SU-DHL-6 (cell line): ENCODE measurements around the gene CDKL4.

Experiments
- H2AFZ ChIP-seq: fragments of 200-600 bp; sonication (generic); 2 replicates; pipeline ENCODE4 v1.6.1; 2014; ENCODE audit warnings: low read depth, mild to moderate bottlenecking, moderate library complexity, mixed read lengths, antibody characterized with exemption, low read length; ENCODE audit not compliant: severe bottlenecking
- H3F3A ChIP-seq: fragments of 200-600 bp; shearing (Covaris generic); 2 replicates; pipeline ENCODE4 v1.6.0; 2016; ENCODE audit warnings: antibody characterized with exemption, mild to moderate bottlenecking; ENCODE audit not compliant: insufficient read depth
- H3K27ac ChIP-seq: fragments of 200-600 bp; sonication (generic); 2 replicates; pipeline ENCODE4 v1.5.1; 2016; ENCODE audit warnings: low read depth, mild to moderate bottlenecking, low read length, moderate library complexity, mixed read lengths
- H3K27me3 ChIP-seq: fragments of 200-600 bp; sonication (generic), shearing (Covaris generic); 2 replicates; pipeline ENCODE4 v1.6.0; 2014; ENCODE audit warnings: mild to moderate bottlenecking, low read length
- H3K36me3 ChIP-seq: fragments of 200-600 bp; sonication (generic); 2 replicates; pipeline ENCODE4 v1.6.1; 2014; ENCODE audit warnings: mild to moderate bottlenecking, low read length, mixed read lengths
- H3K4me2 ChIP-seq: fragments of 300-600, 200-600 bp; shearing (Covaris generic), sonication (generic); 2 replicates; pipeline ENCODE4 v1.6.0; 2014; ENCODE audit warnings: low read length, low read depth, mild to moderate bottlenecking; ENCODE audit not compliant: poor library complexity, severe bottlenecking
- H3K4me3 ChIP-seq: fragments of 200-600 bp; sonication (generic); 2 replicates; pipeline ENCODE4 v1.5.1; 2014; ENCODE audit warnings: antibody characterized with exemption, low read length, mild to moderate bottlenecking, mixed read lengths; ENCODE audit not compliant: insufficient read depth, poor library complexity, severe bottlenecking
- H3K79me2 ChIP-seq: fragments of 200-600 bp; sonication (generic); 2 replicates; pipeline ENCODE4 v1.6.1; 2014; ENCODE audit warnings: mild to moderate bottlenecking, low read length, moderate library complexity; ENCODE audit not compliant: insufficient read depth
- H3K9ac ChIP-seq: fragments of 200-600 bp; sonication (generic); 2 replicates; pipeline ENCODE4 v1.7.0; 2014; ENCODE audit warnings: mild to moderate bottlenecking, low read length
- H3K9me2 ChIP-seq: fragments of 200-600 bp; sonication (generic); replicated peaks from 2 replicates; pipeline ENCODE4 v1.6.1; 2014; ENCODE audit warnings: low read length; ENCODE audit not compliant: insufficient read depth
- H3K9me3 ChIP-seq: fragments of 200-600 bp; sonication (generic); 2 replicates; pipeline ENCODE4 v1.6.1; 2014; ENCODE audit warnings: low read length, mixed read lengths; ENCODE audit not compliant: insufficient read depth
- H4K20me1 ChIP-seq: fragments of 200-600 bp; sonication (generic); 2 replicates; pipeline ENCODE4 v1.6.1; 2014; ENCODE audit warnings: low read depth, mild to moderate bottlenecking, antibody characterized with exemption, low read length, moderate library complexity, mixed read lengths
- EZH2phosphoT487 ChIP-seq: fragments of 200-600 bp; sonication (generic), shearing (Covaris generic); conservative IDR thresholded peaks from 2 replicates; pipeline ENCODE4 v1.6.1; 2018; ENCODE audit warnings: mild to moderate bottlenecking, antibody characterized with exemption, low read length, moderate library complexity, mixed read lengths
- TF ChIP-seq, protein P1 (sequence below): fragments of 200-600 bp; sonication (generic); IDR thresholded peaks from one replicate; pipeline ENCODE4 v1.5.1; 2017; ENCODE audit warnings: antibody characterized with exemption, mild to moderate bottlenecking, low read length, moderate library complexity; ENCODE audit not compliant: insufficient read depth, poor library complexity, severe bottlenecking

Gene CDKL4

DNA sequence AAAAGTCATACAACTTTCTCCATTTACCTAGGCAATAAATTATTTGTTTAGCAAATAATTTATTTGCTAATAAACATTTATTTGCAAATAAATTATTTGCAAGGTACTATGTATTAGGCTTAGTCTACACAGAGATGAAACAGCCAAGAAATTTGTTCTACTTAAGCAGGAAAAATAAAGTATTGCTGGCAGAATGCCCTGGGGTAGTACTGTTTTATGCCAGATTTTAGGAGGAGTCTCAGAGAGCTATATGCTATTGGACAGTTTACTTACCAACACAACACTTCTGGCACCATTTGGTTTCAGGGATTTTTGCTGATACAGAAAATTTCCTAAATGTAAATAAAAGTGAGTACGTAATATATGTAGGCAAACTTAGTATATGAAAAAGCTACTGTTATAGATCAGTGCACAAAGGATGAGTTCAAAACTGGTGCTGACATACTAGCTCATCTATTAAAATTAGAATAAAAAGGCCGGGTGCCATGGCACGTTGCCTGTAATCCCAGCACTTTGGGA lies 23.2 kb upstream of the CDKL4 start:
- TF ChIP-seq, protein P1, sequence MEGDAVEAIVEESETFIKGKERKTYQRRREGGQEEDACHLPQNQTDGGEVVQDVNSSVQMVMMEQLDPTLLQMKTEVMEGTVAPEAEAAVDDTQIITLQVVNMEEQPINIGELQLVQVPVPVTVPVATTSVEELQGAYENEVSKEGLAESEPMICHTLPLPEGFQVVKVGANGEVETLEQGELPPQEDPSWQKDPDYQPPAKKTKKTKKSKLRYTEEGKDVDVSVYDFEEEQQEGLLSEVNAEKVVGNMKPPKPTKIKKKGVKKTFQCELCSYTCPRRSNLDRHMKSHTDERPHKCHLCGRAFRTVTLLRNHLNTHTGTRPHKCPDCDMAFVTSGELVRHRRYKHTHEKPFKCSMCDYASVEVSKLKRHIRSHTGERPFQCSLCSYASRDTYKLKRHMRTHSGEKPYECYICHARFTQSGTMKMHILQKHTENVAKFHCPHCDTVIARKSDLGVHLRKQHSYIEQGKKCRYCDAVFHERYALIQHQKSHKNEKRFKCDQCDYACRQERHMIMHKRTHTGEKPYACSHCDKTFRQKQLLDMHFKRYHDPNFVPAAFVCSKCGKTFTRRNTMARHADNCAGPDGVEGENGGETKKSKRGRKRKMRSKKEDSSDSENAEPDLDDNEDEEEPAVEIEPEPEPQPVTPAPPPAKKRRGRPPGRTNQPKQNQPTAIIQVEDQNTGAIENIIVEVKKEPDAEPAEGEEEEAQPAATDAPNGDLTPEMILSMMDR = no peak
- TF ChIP-seq EZH2phosphoT487 = no peak
- H3K27ac ChIP-seq = peak overlapping the region; percentile 96
- no peaks in the 10 kb centered on the region for H3K27me3 ChIP-seq

DNA sequence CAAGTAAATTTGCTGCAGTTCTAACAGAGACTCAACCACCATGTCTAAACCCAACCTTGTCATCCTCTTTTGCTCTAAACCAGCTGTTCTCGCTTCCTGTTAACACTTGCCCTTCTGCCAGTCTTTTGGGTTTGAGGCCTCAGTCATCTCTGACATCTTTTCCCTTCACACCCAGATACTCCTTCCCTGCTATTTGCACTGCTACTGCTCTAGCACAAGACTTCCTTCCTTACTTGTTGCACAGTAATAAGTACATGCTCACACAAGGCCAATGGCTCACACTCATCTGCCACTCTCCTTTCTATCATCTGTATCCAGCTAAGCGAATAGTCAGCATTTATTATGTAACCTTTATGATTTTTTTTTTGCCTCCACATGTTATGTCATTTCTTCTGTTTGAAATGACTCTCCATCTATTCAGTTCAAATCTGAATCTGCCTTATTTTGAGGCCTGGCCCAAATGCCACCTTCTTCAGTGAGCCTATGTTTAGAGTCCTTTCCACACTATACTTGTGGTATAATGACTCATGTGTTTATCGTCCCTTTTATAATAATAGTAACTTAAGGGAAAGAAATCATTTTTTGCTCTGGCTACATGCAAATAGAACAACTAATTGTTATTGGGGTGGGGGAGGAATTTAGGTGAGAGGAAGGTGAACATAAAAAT lies 22.5 kb upstream of the CDKL4 start:
- Histone ChIP-seq H4K20me1 (no peaks in the 10 kb centered on the region), H3K79me2 (no peaks in the 10 kb centered on the region), H3K27ac (peak overlapping the region; percentile 96), H3K27me3 (no peaks in the 10 kb centered on the region), H3K4me2 (peak overlapping the region; percentile 92), H3F3A (peaks cover 19% of the 10 kb centered on the region), H3K9ac (peak overlapping the region; percentile 39), H3K4me3 (no peak overlapping the region), H3K9me3 (no peaks in the 10 kb centered on the region), H3K36me3 (no peaks in the 10 kb centered on the region), H3K9me2 (no peaks in the 10 kb centered on the region), H2AFZ (peak overlapping the region; percentile 88)
- TF ChIP-seq EZH2phosphoT487 = no peak
- TF ChIP-seq, protein P1 = no peak

More for the DNA sequence above, 23.2 kb upstream of the CDKL4 start:
- H3K9me3 ChIP-seq = no peaks in the 10 kb centered on the region
- H3K79me2 ChIP-seq = no peaks in the 10 kb centered on the region
- H4K20me1 ChIP-seq = no peaks in the 10 kb centered on the region
- no peak overlapping the region for H3K4me3 ChIP-seq
- H3K4me2 ChIP-seq = peak overlapping the region; percentile 92
- no peaks in the 10 kb centered on the region for H3K9me2 ChIP-seq
- H3F3A ChIP-seq = peaks cover 19% of the 10 kb centered on the region
- no peak overlapping the region for H3K9ac ChIP-seq
- H3K36me3 ChIP-seq = no peaks in the 10 kb centered on the region
- H2AFZ ChIP-seq = peak overlapping the region; percentile 88

DNA sequence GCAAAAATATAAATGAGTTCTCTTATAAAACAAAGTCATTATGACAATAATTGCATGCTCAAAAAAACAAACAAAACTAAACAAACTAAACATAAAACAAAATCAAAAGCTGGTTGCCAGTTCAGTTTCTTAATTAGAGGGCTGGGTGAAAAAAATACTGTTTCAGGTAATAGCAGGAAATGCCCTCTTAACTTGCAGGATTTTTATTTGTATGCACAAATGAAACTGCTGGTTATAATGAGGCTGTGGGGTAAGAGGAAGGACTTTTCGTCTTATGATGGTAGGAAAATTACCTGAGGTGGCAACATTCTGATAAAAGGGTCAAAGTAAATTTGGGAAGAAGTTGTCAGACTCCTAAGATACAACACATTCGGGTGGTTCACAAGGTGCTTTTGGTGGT lies 21.5 kb upstream of the CDKL4 start:
- Histone ChIP-seq H2AFZ (peak overlapping the region; percentile 88), H3K9me2 (no peaks in the 10 kb centered on the region), H3K27me3 (no peaks in the 10 kb centered on the region), H3K9me3 (no peaks in the 10 kb centered on the region), H3K4me2 (peak overlapping the region; percentile 92), H3F3A (peaks cover 19% of the 10 kb centered on the region), H3K4me3 (peak overlapping the region; percentile 41), H4K20me1 (no peaks in the 10 kb centered on the region), H3K9ac (peak overlapping the region; percentile 39), H3K27ac (peak overlapping the region; percentile 96), H3K36me3 (no peaks in the 10 kb centered on the region), H3K79me2 (no peaks in the 10 kb centered on the region)
- TF ChIP-seq, protein P1 = no peak
- TF ChIP-seq EZH2phosphoT487 = no peak
